GM18526 (cell line): ENCODE results near the gene COG4.

Experiments
- POLR2A ChIP-seq: IDR thresholded peaks from 3 replicates; pipeline ENCODE4 v1.6.1; 2011; ENCODE audit not compliant: insufficient read length; ENCODE audit errors: extremely low read depth

Gene COG4

DNA sequence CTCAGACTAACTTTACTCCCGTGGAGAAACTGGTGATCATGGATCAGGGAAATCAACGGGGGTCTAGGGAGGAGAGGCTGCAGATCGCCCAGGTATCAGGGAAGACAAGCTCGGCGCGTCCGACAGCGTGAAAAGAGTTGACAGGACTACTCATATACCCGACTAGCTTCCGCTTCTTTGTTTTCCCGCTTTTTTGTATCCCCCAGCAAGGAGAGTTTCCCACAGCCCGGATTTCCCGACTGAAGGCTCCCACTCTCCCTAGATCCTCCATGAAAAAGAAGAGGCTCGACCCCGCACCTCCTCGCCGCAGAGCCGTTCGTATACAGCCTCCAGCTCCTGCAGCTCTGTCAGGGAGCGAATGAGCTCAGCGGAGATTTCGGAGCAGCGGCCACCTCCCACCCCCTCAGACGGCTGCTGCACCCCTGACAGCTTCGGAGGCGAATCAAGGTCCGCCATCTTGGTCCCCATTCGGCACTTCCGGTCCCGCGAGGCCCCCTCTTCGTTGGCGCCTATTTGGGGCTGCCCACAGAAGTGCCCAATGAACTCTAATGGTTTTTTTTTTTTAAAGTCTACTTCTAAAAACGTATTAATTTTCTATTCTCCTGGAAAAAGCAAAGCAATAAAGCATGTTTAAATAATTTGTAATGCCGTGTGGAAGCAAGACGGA lies at the start of gene COG4:
COG4 (minus strand) TSS at position 479 of the 667 bp plus-strand sequence; CDS start at position 468, 11 bp downstream.
- peak; percentile 92 for TF ChIP-seq POLR2A

DNA sequence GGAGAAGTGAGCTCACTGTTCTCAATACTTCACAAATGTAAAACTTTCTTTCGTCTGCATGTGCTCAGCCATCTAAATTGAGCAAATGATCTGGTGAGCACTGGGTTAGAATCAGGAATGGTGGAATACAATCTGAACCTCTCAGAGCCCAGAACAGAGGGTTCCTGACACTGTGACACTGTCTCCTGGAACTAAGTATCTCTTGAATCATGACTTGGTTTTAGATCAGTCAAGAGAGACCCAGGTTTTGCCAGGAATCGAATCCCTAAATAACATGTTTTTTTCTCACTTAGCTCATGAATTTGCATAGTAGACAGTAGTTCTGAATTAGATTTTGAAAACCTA lies 49.5 kb upstream of the COG4 start:
- no peak for TF ChIP-seq POLR2A

DNA sequence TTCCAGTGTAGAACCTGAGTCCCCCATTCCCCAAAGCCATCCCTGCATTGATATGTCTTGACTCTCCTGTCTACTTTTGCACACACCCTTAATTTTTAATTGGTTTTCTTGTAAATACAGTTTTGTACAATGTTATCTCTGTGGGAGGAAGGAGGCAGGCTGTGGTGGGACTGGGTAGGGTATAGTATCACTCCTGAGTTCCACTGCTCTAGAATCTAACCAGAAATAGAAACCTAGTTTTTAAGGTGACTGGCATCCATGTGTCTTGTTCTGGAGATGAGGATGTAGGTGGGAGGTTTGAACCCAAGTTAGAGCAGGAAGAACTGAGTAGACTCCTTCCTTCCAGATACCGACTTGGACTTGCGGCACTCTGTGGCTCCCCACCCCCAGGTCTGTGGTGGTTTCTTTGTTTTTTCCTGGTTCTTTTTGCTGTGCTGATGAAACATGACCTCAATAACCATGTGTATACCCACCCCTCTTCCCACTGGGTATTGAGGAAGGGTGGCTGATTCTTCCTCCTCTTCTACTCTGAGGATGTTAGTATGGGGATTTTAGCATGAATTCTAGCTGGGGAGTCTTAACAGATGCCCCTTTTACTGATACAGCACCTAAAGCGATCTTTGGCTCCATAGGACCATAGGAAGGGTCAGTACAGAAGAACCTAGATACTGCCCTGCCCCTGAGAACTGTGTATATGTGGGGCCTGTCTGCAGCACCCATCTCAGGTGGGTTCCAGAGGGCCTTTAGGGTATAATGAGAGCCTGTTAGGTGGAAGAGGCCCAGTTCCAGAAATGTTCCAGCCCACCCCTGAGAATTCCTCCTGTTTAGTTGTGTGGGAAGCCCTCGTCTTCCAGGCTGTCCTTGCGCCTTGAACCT lies 48.9 kb upstream of the COG4 start:
- TF ChIP-seq POLR2A = no peak

DNA sequence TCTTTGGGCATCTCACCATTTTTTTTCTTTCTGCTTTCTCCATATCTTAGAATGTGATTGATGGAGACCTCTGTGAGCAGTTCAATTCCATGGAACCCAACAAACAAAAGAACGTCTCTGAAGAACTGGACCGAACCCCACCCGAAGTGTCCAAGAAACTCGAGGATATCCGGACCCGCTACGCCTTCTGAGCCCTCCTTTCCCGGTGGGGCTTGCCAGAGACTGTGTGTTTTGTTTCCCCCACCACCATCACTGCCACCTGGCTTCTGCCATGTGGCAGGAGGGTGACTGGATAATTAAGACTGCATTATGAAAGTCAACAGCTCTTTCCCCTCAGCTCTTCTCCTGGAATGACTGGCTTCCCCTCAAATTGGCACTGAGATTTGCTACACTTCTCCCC lies 48.3 kb upstream of the COG4 start:
- TF ChIP-seq POLR2A = no peak

DNA sequence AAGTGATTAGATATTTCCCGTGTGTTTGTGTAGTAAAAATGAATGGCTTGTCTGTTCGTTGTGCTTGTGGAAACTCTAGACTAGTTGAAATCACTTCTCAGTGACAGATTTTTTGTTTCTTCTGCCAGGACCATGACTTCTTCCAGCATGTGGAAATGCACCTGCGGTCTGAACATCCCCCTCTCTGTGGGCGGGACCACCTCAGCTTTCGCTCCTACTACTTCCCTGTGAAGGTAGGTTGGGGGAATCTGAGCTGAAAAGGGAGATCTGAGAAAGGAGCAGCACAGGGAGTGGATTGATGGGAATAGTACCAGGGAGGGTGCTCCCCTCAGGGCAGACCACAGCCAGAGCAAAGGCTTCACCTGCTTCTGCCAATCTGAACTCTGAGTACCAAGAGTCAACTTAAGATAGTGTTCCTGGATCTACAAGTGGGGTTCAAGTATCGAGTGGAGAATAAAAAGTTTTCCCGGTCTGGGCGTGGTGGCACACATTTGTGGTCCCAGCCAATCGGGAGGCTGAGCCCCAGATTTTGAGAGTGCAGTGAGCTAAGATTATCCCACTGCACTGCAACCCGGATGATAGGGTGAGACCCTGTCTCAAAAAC lies 47.7 kb upstream of the COG4 start:
- no peak for TF ChIP-seq POLR2A

DNA sequence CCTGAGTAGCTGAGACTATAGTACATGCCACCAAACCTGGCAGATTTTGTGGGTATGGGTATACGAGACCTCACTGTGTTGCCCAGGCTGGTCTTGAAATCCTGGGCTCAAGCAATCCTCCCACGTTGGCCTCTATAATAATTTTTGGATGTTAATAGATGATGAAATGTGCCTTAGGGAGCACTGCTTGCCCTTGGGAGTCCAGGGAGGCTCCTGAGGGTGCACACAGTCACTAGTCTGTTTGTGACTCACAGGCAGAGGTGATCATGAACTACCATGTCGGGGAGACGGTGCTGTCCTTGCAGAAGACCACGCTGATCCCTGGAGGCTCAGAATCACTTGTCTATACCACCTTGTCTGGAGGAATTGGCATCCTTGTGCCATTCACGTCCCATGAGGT lies 46.4 kb upstream of the COG4 start:
- TF ChIP-seq POLR2A = no peak

DNA sequence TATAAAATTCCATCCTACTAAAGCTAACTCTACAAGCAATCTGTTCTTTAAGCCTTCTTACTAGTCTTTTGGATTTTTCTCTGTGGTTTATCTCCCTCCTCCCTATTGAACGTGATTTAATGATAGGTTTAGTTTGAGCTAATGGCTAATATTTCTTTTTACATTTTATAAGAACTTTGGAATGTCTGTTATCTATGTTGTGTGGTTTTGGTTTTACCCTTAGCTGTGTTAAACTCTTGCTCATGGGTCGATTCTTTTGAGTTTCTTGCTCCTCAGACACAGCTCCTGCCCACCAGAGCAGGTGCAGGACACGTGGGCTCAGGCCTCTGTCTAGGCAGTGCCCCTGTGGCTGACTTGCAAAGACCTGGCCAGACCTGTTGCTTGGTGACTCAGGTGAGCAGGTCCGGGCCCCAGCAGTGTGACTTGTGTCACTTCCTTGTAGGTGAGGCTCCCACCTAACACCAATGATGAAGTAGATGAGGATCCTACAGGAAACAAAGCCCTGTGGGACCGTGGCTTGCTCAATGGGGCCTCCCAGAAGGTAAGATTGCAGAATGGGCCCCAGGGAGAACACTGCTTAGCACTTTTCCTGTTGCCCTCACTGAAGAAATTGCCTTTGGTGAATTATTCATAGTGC lies 45.4 kb upstream of the COG4 start:
- TF ChIP-seq POLR2A = no peak

DNA sequence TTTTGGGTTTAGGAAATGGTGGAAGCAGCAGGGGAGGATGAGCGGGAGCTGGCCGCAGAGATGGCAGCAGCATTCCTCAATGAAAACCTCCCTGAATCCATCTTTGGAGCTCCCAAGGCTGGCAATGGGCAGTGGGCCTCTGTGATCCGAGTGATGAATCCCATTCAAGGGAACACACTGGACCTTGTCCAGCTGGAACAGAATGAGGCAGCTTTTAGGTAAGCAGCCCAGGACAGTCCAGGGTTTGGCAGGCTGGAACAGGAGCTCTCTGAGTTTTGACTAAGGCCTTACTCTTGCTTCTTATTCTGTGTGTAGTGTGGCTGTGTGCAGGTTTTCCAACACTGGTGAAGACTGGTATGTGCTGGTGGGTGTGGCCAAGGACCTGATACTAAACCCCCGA lies 41.7 kb upstream of the COG4 start:
- no peak for TF ChIP-seq POLR2A

DNA sequence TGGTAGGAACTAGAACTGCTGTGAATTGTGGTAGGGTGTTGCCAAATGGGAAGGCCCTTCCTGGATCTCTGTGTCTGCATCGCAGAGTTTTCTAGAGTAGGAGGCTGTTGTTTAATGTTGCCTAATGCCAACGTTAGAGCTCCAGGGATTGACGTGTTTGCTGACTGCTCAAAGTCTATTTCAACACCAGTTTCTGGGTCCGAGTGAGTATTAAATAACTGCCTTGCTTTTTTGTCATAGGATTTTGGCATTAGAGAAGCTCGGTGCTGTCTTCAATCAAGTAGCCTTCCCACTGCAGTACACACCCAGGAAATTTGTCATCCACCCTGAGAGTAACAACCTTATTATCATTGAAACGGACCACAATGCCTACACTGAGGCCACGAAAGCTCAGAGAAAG lies 40.3 kb upstream of the COG4 start:
- no peak for TF ChIP-seq POLR2A

DNA sequence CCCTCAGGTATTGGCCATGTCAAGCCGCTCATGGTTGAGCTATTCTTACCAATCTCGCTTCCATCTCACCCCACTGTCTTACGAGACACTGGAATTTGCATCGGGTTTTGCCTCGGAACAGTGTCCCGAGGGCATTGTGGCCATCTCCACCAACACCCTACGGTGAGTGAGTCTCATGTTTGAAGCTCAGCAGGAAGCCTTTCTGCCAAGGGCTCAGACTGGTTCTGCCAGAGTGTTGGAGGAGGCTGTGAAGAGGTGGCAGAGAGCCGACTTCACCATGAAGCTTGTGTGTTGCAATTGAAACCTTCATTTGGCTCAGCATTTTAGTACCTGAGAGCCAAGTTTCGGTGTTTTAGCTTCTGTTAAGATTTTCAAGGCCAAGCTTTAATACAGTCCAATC lies 38.3 kb upstream of the COG4 start:
- TF ChIP-seq POLR2A = no peak

DNA sequence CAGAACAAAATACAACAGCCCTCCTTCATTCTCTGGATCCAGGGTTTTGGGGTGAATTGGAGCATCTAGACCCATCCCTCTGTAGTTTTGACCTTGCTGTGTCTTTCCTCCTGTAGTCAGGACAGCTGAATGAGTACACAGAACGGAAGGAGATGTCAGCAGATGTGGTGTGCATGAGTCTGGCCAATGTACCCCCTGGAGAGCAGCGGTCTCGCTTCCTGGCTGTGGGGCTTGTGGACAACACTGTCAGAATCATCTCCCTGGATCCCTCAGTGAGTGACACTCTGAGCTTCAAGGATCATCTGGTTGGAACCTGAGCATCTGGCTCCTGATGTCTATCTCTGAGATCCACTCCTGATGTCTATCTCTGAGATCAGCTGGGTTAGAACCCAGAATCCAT lies 32.7 kb upstream of the COG4 start:
- TF ChIP-seq POLR2A = no peak

DNA sequence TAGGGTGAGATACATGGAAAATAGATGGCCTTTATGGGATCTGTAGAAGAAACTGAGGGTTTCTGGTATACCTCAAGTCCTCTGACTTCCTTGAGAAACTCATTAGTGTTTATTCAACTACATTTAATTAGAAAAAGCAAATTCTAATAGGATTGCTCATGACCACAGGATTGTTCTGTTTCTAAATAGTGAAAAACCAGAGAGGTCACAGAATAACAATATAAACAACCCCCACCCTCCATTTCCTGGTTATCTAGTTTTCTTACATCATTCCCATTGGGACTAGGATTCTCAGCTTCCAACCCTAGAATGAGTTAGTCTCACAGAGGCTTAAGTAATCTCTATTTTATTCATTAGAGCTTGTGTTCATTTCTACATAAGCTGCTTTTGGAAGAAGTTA lies 30.3 kb upstream of the COG4 start:
- no peak for TF ChIP-seq POLR2A

DNA sequence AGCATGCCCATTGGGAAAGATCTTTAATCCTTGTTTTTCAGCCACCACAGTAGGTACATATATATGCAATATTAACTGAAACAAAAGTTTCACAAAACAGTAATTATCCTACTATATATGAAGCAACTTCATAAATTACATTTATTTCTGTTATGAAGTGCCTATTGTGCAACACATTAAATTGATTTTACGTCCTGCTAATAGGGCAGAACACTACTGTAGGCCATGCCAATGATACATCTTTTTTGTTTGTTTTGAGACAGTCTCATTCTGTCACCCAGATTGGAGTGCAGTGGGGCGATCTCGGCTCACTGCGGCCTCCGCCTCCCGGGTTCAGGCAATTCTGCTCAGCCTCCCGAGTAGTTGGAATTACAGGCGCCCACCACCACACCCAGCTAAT lies 29.3 kb upstream of the COG4 start:
- TF ChIP-seq POLR2A = no peak

DNA sequence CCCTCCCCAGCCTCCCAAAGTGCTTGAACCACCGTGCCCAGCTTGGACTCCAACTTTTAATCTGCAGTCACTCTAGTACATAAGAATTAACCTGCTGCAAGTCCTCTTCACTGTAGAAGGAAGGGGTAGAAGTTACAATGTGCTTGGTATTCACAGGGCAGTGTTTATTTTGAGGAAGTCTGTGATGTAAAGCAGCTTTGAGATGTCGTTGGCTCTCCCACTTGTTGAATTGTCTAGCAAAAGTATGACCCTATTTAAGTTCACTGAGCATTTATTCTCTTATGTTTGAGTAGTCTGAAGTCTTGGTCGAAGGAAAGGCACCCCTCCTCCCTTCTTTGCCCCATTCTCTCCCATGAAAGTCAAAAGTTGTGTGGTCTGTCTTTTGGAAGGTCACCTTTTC lies 28.4 kb upstream of the COG4 start:
- no peak for TF ChIP-seq POLR2A

DNA sequence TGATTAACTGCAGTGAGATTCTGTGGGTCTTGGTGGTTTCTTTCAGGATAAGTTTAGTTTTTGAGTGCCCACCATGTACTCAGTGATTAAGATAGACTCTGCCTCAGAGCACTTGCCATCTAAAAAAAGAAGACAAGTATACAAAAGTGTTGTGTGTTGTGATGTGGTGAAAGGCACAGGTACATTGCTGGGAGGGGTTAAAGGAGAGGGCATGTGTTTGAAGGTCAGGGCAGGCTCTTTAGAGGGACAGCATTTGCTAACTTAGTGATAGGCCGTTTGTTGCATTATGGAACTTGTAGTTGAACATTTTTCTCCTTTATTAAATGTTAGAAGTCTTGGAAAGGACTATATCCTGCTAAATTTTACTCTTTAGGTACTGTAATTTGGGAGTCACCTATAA lies 26.7 kb upstream of the COG4 start:
- TF ChIP-seq POLR2A = no peak

DNA sequence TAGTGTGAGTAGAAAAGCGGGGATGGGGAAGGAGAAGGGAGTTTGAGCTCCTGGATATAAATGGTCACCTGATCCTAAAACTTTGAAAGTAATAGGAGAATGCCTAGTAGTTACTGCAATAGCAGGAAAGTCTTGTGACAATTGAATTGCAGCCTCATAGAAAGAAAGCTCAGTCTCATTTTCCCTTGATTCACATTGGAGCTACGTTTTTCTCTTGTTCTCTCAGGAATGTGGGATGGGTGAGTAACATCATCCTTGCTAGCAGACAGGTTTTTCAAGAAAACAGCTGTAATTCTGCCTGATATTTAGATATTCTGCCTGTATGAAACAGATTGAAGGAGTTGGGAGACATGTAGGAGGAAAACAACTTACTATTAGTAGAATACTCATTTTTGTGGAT lies 25.6 kb upstream of the COG4 start:
- no peak for TF ChIP-seq POLR2A
